ENCODE data around the gene SH3TC1. TPM values are rescaled to one million over a fixed set of nuclear protein-coding genes. Genes with fewer than 3 reads are reported as not detected.
A peak's percentile ranks its signal among the peaks of the same experiment; 100 is the strongest.

Gene SH3TC1
- total RNA-seq, 4 donors from 2014 or later, result 9.6 to 12.9 (median 12.6) TPM

GRCh38 chr4:8174970-8175369 lies 24.1 kb upstream of the SH3TC1 start:
- TF ChIP-seq CTCF (IDR thresholded peaks at IDR 0.05) (no peak), POLR2A (IDR thresholded peaks at IDR 0.05) (no peak), POLR2AphosphoS5 (IDR thresholded peaks at IDR 0.05) (no peak), EP300 (IDR thresholded peaks at IDR 0.05) (no peak)
- no peaks in the 10 kb centered on the region for H3K9me3 ChIP-seq
- WGBS, 2 donors (ENCODE audit: low coverage in 1 of 2), result 60 to 79% methylated on average over 1 to 3 of the region's 3 CpGs
- no peak overlapping the region for H3K4me3 ChIP-seq
- no peaks in the 10 kb centered on the region for H3K36me3 ChIP-seq
- peaks cover 13% of the 10 kb centered on the region for H3K27me3 ChIP-seq
- H3K4me1 ChIP-seq, result no peaks in the 10 kb centered on the region
- ATAC-seq, result no peak
- H3K27ac ChIP-seq, result no peak overlapping the region

- H3K27ac ChIP-seq, result no peak overlapping the region
- 60 to 76% methylated on average over 1 to 5 of the region's 6 CpGs for WGBS, 2 donors (ENCODE audit: low coverage in 1 of 2)
- no peak for ATAC-seq
- H3K9me3 ChIP-seq, result no peaks in the 10 kb centered on the region
- H3K4me3 ChIP-seq, result no peak overlapping the region
- TF ChIP-seq POLR2AphosphoS5 (IDR thresholded peaks at IDR 0.05) (no peak), POLR2A (IDR thresholded peaks at IDR 0.05) (no peak), CTCF (IDR thresholded peaks at IDR 0.05) (no peak), EP300 (IDR thresholded peaks at IDR 0.05) (no peak)
- H3K4me1 ChIP-seq, result no peaks in the 10 kb centered on the region
- no peaks in the 10 kb centered on the region for H3K36me3 ChIP-seq
- H3K27me3 ChIP-seq, result peaks cover 13% of the 10 kb centered on the region
Measured at GRCh38 chr4:8175686-8176085, 23.4 kb upstream of the SH3TC1 start.

DNA sequence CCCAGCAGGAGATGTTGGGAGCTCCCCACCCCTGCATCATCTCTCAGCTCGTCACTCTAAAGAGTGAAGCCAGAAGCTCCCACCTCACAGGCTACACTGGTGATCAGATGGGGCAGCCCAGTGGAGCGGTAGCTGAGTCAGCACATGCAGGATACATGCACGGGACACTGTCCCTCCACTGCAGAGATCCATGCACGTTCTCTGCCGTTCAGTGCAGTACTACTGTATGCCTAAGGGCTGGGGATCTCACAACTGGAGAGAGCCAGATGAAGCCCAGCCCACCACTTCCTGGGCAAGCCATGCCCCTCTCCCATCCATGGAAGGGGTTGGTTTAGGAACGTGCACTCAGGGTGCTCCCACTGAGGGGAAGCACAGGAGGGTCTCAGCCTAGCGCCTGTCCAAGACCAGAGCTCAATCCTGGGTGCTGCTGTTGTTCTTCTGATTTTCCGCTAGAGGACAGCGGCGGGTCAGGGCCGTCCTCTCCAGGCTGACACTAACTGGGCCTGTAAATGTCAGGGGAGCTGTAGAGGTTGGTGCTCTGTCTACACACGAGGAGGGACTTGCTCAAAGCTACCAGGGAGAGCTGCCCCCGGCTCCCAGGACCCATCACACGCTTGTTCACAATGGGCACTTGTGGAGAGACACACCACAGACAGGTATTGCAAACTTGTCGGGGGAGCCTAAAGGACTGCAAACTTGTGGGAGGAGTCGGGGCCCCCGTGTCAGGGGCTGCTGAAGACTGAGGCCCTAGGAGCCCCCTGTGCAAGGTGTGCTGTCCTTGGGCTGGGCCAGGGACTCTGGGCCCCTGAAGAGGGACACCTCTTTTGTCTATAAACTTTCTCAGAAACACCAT lies 22.3 kb upstream of the SH3TC1 start:
- ATAC-seq, result peak; percentile 71
- H3K4me3 ChIP-seq, result no peak overlapping the region
- H3K27me3 ChIP-seq, result peaks cover 7% of the 10 kb centered on the region
- H3K36me3 ChIP-seq, result no peaks in the 10 kb centered on the region
- H3K9me3 ChIP-seq, result no peaks in the 10 kb centered on the region
- H3K27ac ChIP-seq, result no peak overlapping the region
- no peaks in the 10 kb centered on the region for H3K4me1 ChIP-seq
- TF ChIP-seq EP300 (IDR thresholded peaks at IDR 0.05), result no peak
- peak in 3 of 4 experiments; percentile 67 to 75 (median 71) for TF ChIP-seq CTCF (IDR thresholded peaks at IDR 0.05)
- WGBS, 2 donors (ENCODE audit: low coverage in 1 of 2), result 33% methylated on average over 3 of the region's 17 CpGs; no CpG with 5 or more reads in 1 of the 2 donors

- Histone ChIP-seq H3K27ac (no peak overlapping the region), H3K4me1 (peaks cover 0 to 5% (median 0%) of the 10 kb centered on the region in 3 donors), H3K9me3 (no peaks in the 10 kb centered on the region), H3K27me3 (no peaks in the 10 kb centered on the region), H3K4me3 (no peak overlapping the region), H3K36me3 (no peaks in the 10 kb centered on the region)
- ATAC-seq, result no peak
- 69 to 74% methylated on average over 2 to 3 of the region's 6 CpGs for WGBS, 2 donors (ENCODE audit: low coverage in 1 of 2)
- TF ChIP-seq CTCF (IDR thresholded peaks at IDR 0.05) (no peak), POLR2A (IDR thresholded peaks at IDR 0.05) (no peak), EP300 (IDR thresholded peaks at IDR 0.05) (no peak), POLR2AphosphoS5 (IDR thresholded peaks at IDR 0.05) (no peak)
Measured at GRCh38 chr4:8177552-8177951, 21.5 kb upstream of the SH3TC1 start.

GRCh38 chr4:8177956-8178355 lies 21.1 kb upstream of the SH3TC1 start:
- Histone ChIP-seq H3K9me3 (no peaks in the 10 kb centered on the region), H3K27me3 (peaks cover 3% of the 10 kb centered on the region), H3K4me1 (peaks cover 0 to 9% (median 4%) of the 10 kb centered on the region in 3 donors), H3K4me3 (no peak overlapping the region), H3K36me3 (no peaks in the 10 kb centered on the region), H3K27ac (no peak overlapping the region)
- ATAC-seq, result no peak
- 93% methylated on average over 5 of the region's 11 CpGs; no CpG with 5 or more reads in 1 of the 2 donors for WGBS, 2 donors (ENCODE audit: low coverage in 1 of 2)
- TF ChIP-seq POLR2AphosphoS5 (IDR thresholded peaks at IDR 0.05) (no peak), POLR2A (IDR thresholded peaks at IDR 0.05) (no peak), CTCF (IDR thresholded peaks at IDR 0.05) (no peak), EP300 (IDR thresholded peaks at IDR 0.05) (no peak)

Measured in gastroesophageal sphincter (tissue), 4 donors.